NCI-H187 (cell line): ENCODE measurements around the gene TNFAIP1.

Source experiments
- DNase-seq, 2 experiments: peaks; one replicate each; lab custom pipeline; 2025; lab: John Stamatoyannopoulos, UW

TNFAIP1 gene

GRCh38 chr17:28345419-28346198, 10.0 kb downstream of the TNFAIP1 start:
- DNase-seq: peak in 1 of 2 experiments; percentile 13

- DNase-seq: no peak
Observed at GRCh38 chr17:28346199-28346580, 10.6 kb downstream of the TNFAIP1 start.

GRCh38 chr17:28346746-28347246, 11.2 kb downstream of the TNFAIP1 start:
- DNase-seq: no peak

- DNase-seq: no peak
Observed at GRCh38 chr17:28347261-28347891, 11.8 kb downstream of the TNFAIP1 start.

- DNase-seq: no peak
Observed at GRCh38 chr17:28348979-28349378, 13.4 kb downstream of the TNFAIP1 start.

- no peak for DNase-seq
Observed at GRCh38 chr17:28350271-28350670, 14.7 kb downstream of the TNFAIP1 start.

- peak; percentile 78 to 93 for DNase-seq
Observed at GRCh38 chr17:28357061-28357900, 21.7 kb downstream of the TNFAIP1 start, which contains the start of gene POLDIP2. TSS of gene POLDIP2 (minus strand) at chr17:28357527. CDS start at chr17:28357448, 79 bp downstream.

- DNase-seq: no peak
Observed at GRCh38 chr17:28357901-28358197, 22.3 kb downstream of the TNFAIP1 start.

- DNase-seq: no peak
Observed at GRCh38 chr17:28363186-28363585, 27.6 kb downstream of the TNFAIP1 start.

GRCh38 chr17:28363776-28364650, 28.5 kb downstream of the TNFAIP1 start:
- no peak for DNase-seq

- no peak for DNase-seq
Observed at GRCh38 chr17:28364665-28365363, 29.3 kb downstream of the TNFAIP1 start, which contains the start of gene SEBOX. TSS of gene SEBOX (minus strand) at chr17:28365199. CDS start at chr17:28365151, 48 bp downstream.

- no peak for DNase-seq
Observed at GRCh38 chr17:28365487-28365886, 29.9 kb downstream of the TNFAIP1 start.

- no peak for DNase-seq
Observed at GRCh38 chr17:28366605-28367004, 31.0 kb downstream of the TNFAIP1 start.

- no peak for DNase-seq
Observed at GRCh38 chr17:28367641-28368305, 32.2 kb downstream of the TNFAIP1 start.

- DNase-seq: no peak
Observed at GRCh38 chr17:28368306-28368831, 32.8 kb downstream of the TNFAIP1 start.

GRCh38 chr17:28368915-28369683, 33.5 kb downstream of the TNFAIP1 start:
- DNase-seq: no peak

GRCh38 chr17:28369684-28370034, 34.1 kb downstream of the TNFAIP1 start:
- DNase-seq: no peak

- no peak for DNase-seq
Observed at GRCh38 chr17:28370035-28370743, 34.6 kb downstream of the TNFAIP1 start, which contains the start of gene VTN. TSS of gene VTN (minus strand) at chr17:28370307. CDS start at chr17:28370203, 104 bp downstream.

GRCh38 chr17:28370744-28371103, 35.2 kb downstream of the TNFAIP1 start:
- DNase-seq: no peak
